DOHH2 (cell line): ENCODE data around the gene USP34.
A peak's percentile ranks its signal among the peaks of the same experiment; 100 is the strongest.

Experiments
- H3F3A ChIP-seq: fragments of 200-600 bp; sonication (generic), shearing (Covaris generic); 2 replicates; pipeline ENCODE4 v1.6.0; 2016; ENCODE audit warnings: antibody characterized with exemption, mild to moderate bottlenecking; ENCODE audit not compliant: control insufficient read depth, insufficient read depth
- H3K27ac ChIP-seq: fragments of 200-600 bp; sonication (generic); 2 replicates; pipeline ENCODE4 v1.5.1; 2014; ENCODE audit warnings: low read depth, mild to moderate bottlenecking, low read length, moderate library complexity
- H3K27me3 ChIP-seq: fragments of 200-600 bp; sonication (generic); 2 replicates; pipeline ENCODE4 v1.6.1; 2014; ENCODE audit warnings: mild to moderate bottlenecking, low read length, mixed read lengths; ENCODE audit not compliant: control insufficient read depth
- H3K36me3 ChIP-seq: fragments of 200-600 bp; sonication (generic); 2 replicates; pipeline ENCODE4 v1.6.1; 2014; ENCODE audit warnings: mild to moderate bottlenecking, low read length, moderate library complexity, mixed read lengths; ENCODE audit not compliant: control insufficient read depth
- H3K4me1 ChIP-seq: fragments of 200-600 bp; sonication (generic); 2 replicates; pipeline ENCODE4 v1.6.1; 2014; ENCODE audit warnings: mild to moderate bottlenecking, low read length, mixed read lengths; ENCODE audit not compliant: control insufficient read depth
- H3K4me2 ChIP-seq: fragments of 200-600 bp; sonication (generic); 2 replicates; pipeline ENCODE4 v1.6.0; 2014; ENCODE audit warnings: mild to moderate bottlenecking, low read length, moderate library complexity
- H3K4me3 ChIP-seq: fragments of 200-600 bp; sonication (generic); 2 replicates; pipeline ENCODE4 v1.5.1; 2014; ENCODE audit warnings: mild to moderate bottlenecking, low read length, mixed read lengths
- H3K79me2 ChIP-seq: fragments of 200-600 bp; sonication (generic); 2 replicates; pipeline ENCODE4 v1.6.1; 2014; ENCODE audit warnings: mild to moderate bottlenecking, low read length, mixed read lengths; ENCODE audit not compliant: control insufficient read depth
- H3K9me2 ChIP-seq: fragments of 200-600 bp; sonication (generic); replicated peaks from 2 replicates; pipeline ENCODE4 v1.6.1; 2014; ENCODE audit warnings: mild to moderate bottlenecking, low read length, mixed read lengths; ENCODE audit not compliant: control insufficient read depth
- H3K9me3 ChIP-seq: fragments of 200-600 bp; sonication (generic); 2 replicates; pipeline ENCODE4 v1.6.1; 2014; ENCODE audit warnings: antibody characterized with exemption, low read length, mixed read lengths; ENCODE audit not compliant: control insufficient read depth, insufficient read depth
- H4K20me1 ChIP-seq: fragments of 200-600 bp; sonication (generic); 2 replicates; pipeline ENCODE4 v1.6.0; 2014; ENCODE audit warnings: low read depth, mild to moderate bottlenecking, antibody characterized with exemption, low read length, moderate library complexity; ENCODE audit not compliant: control insufficient read depth, insufficient read depth
- CTCF ChIP-seq: fragments of 200-600 bp; sonication (generic); IDR thresholded peaks from one replicate; pipeline ENCODE4 v1.5.1; 2014; ENCODE audit warnings: antibody characterized with exemption, mild to moderate bottlenecking, low read depth, low read length; ENCODE audit not compliant: poor library complexity, severe bottlenecking
- EZH2phosphoT487 ChIP-seq: fragments of 200-600 bp; sonication (generic); IDR thresholded peaks from 2 replicates; pipeline ENCODE4 v1.6.1; 2017; ENCODE audit warnings: borderline replicate concordance, mild to moderate bottlenecking, antibody characterized with exemption, low read length, moderate library complexity, mixed read lengths

USP34 gene

GRCh38 chr2:61184263-61184662, 286.6 kb downstream of the USP34 start:
- Histone ChIP-seq H3K27ac (no peak overlapping the region), H3K4me2 (no peak overlapping the region), H3K4me3 (no peak overlapping the region), H4K20me1 (no peaks in the 10 kb centered on the region), H3F3A (peaks cover 17% of the 10 kb centered on the region; the same call in 1 of the 2 replicates), H3K9me3 (no peaks in the 10 kb centered on the region), H3K27me3 (no peaks in the 10 kb centered on the region), H3K9me2 (no peaks in the 10 kb centered on the region), H3K79me2 (peaks cover 37% of the 10 kb centered on the region), H3K36me3 (peaks cover 98% of the 10 kb centered on the region), H3K4me1 (peaks cover 25% of the 10 kb centered on the region)
- TF ChIP-seq CTCF (no peak), EZH2phosphoT487 (no peak)

- H4K20me1 ChIP-seq, result no peaks in the 10 kb centered on the region
- no peak overlapping the region for H3K4me3 ChIP-seq
- H3K36me3 ChIP-seq, result peaks cover 98% of the 10 kb centered on the region
- H3K27me3 ChIP-seq, result no peaks in the 10 kb centered on the region
- no peaks in the 10 kb centered on the region for H3K9me3 ChIP-seq
- H3K9me2 ChIP-seq, result no peaks in the 10 kb centered on the region
- H3K4me1 ChIP-seq, result peaks cover 30% of the 10 kb centered on the region
- no peak overlapping the region for H3K4me2 ChIP-seq
- H3F3A ChIP-seq, result peaks cover 17% of the 10 kb centered on the region; the same call in 1 of the 2 replicates
- TF ChIP-seq EZH2phosphoT487 (no peak), CTCF (no peak)
- peaks cover 41% of the 10 kb centered on the region for H3K79me2 ChIP-seq
- H3K27ac ChIP-seq, result no peak overlapping the region
Observed at GRCh38 chr2:61183795-61184194, 287.1 kb downstream of the USP34 start.

- no peaks in the 10 kb centered on the region for H3K9me2 ChIP-seq
- H3K27me3 ChIP-seq, result no peaks in the 10 kb centered on the region
- H3F3A ChIP-seq, result peaks cover 17% of the 10 kb centered on the region; the same call in 1 of the 2 replicates
- H3K4me1 ChIP-seq, result peaks cover 37% of the 10 kb centered on the region
- H3K79me2 ChIP-seq, result peaks cover 56% of the 10 kb centered on the region
- peaks cover 84% of the 10 kb centered on the region for H3K36me3 ChIP-seq
- H3K4me3 ChIP-seq, result no peak overlapping the region
- H3K9me3 ChIP-seq, result no peaks in the 10 kb centered on the region
- H3K4me2 ChIP-seq, result peak overlapping the region; percentile 78; the same call in 1 of the 2 replicates
- H3K27ac ChIP-seq, result no peak overlapping the region
- TF ChIP-seq CTCF (no peak), EZH2phosphoT487 (no peak)
- no peaks in the 10 kb centered on the region for H4K20me1 ChIP-seq
Observed at GRCh38 chr2:61182059-61182383, 288.9 kb downstream of the USP34 start.
